NCI-H446 treated with DMSO at 0.1 percent for 48 hours (cell line): ENCODE measurements around the gene ZNF428.
"Not testable (repeated sequence)": the region's sequence is repeated elsewhere in the genome, so short reads cannot be mapped to it uniquely, and the experiment has no call there.

ENCODE experiments used
- DNase-seq: peaks from one replicate; lab custom pipeline; 2025; lab: John Stamatoyannopoulos, UW

The ZNF428 gene

GRCh38 chr19:43639519-43640423 is 20.3 kb upstream of the ZNF428 start, which contains the start of gene CADM4:
CADM4 (minus strand) TSS chr19:43639850; CDS start chr19:43639790, 60 bp downstream.
- DNase-seq: no peak

GRCh38 chr19:43638995-43639518 is 19.6 kb upstream of the ZNF428 start:
- DNase-seq: no peak

GRCh38 chr19:43638214-43638994 is 19.0 kb upstream of the ZNF428 start:
- no peak for DNase-seq

GRCh38 chr19:43636121-43636683 is 16.8 kb upstream of the ZNF428 start:
- no peak for DNase-seq

- not testable (repeated sequence) for DNase-seq
These were observed 16.1 kb upstream of the ZNF428 start for GRCh38 chr19:43635561-43635940.

- no peak for DNase-seq
These were observed 15.6 kb upstream of the ZNF428 start for GRCh38 chr19:43634872-43635560.

GRCh38 chr19:43634506-43634871 is 15.1 kb upstream of the ZNF428 start:
- DNase-seq: no peak

- no peak for DNase-seq
These were observed 14.6 kb upstream of the ZNF428 start for GRCh38 chr19:43634068-43634467.

- no peak for DNase-seq
These were observed 14.1 kb upstream of the ZNF428 start for GRCh38 chr19:43633520-43633919.

GRCh38 chr19:43631491-43631890 is 12.1 kb upstream of the ZNF428 start:
- no peak for DNase-seq

- DNase-seq: no peak
These were observed 9.4 kb upstream of the ZNF428 start for GRCh38 chr19:43628646-43629326.

- DNase-seq: no peak
These were observed 7.4 kb upstream of the ZNF428 start for GRCh38 chr19:43626838-43627237.

GRCh38 chr19:43625918-43626579 is 6.6 kb upstream of the ZNF428 start:
- no peak for DNase-seq

GRCh38 chr19:43624933-43625332 is 5.5 kb upstream of the ZNF428 start:
- no peak for DNase-seq

GRCh38 chr19:43623889-43624670 is 4.7 kb upstream of the ZNF428 start:
- no peak for DNase-seq

GRCh38 chr19:43622956-43623355 is 3.5 kb upstream of the ZNF428 start:
- no peak for DNase-seq

GRCh38 chr19:43622070-43622469 is 2.6 kb upstream of the ZNF428 start:
- no peak for DNase-seq

GRCh38 chr19:43620061-43621001 is 902 bp upstream of the ZNF428 start:
- DNase-seq: no peak

GRCh38 chr19:43618921-43619261 is 538 bp downstream of the ZNF428 start:
- peak; percentile 74 for DNase-seq
